HEK293 (cell line): ENCODE measurements around the gene LRSAM1.

Experiments used
- CTCF ChIA-PET: fragments of 350-600 bp; formaldehyde crosslinking; extraction: SDS; loops from one replicate; lab custom pipeline; 2021; ENCODE audit warnings: antibody characterized with exemption; lab: Yijun Ruan, JAX
- POLR2A ChIA-PET: fragments of 300-600 bp; formaldehyde crosslinking; extraction: SDS; loops from one replicate; lab custom pipeline; 2020; ENCODE audit warnings: antibody characterized with exemption, inconsistent platforms; lab: Yijun Ruan, JAX
- H3K27ac ChIP-seq: fragments of 200-500 bp; sonication (Bioruptor generic); 2 replicates; pipeline ENCODE4 v1.5.1; 2014; ENCODE audit warnings: low read depth, low read length, control low read depth, inconsistent platforms; ENCODE audit errors: extremely low read depth
- H3K36me3 ChIP-seq, 2 experiments: fragments of 200-500 bp in 1 of 2; sonication (Bioruptor generic) in 1 of 2; 1 replicate in 1 of 2; 2 replicates in 1 of 2; pipeline ENCODE4 v1.5.1; 2014 to 2017; ENCODE audit warnings: inconsistent platforms in 2 of 2, low read length in 2 of 2; ENCODE audit not compliant: control insufficient read depth in 2 of 2, insufficient read depth in 1 of 2
- H3K4me1 ChIP-seq: fragments of 200-500 bp; sonication (Bioruptor generic); 2 replicates; pipeline ENCODE4 v1.5.1; 2014; ENCODE audit warnings: mild to moderate bottlenecking, low read length, inconsistent platforms; ENCODE audit not compliant: control insufficient read depth, insufficient read depth
- H3K4me3 ChIP-seq: 2 replicates; pipeline ENCODE4 v1.5.1; 2011; ENCODE audit warnings: low read depth, mild to moderate bottlenecking, control low read depth, low read length, moderate library complexity
- H3K9me3 ChIP-seq: fragments of 200-500 bp; sonication (Bioruptor generic); 2 replicates; pipeline ENCODE4 v1.5.1; 2014; ENCODE audit warnings: low read depth, low read length, inconsistent platforms; ENCODE audit not compliant: control insufficient read depth, insufficient read depth
- BCL11A ChIP-seq: fragments of 450-650 bp; formaldehyde crosslinking; IDR thresholded peaks from 2 replicates; pipeline ENCODE4 v1.5.1; 2016; ENCODE audit warnings: low read depth, missing biosample characterization, missing genetic modification characterization
- KLF1 ChIP-seq: fragments of 450-650 bp; formaldehyde crosslinking; IDR thresholded peaks from 2 replicates; pipeline ENCODE4 v1.5.1; 2016; ENCODE audit warnings: missing biosample characterization, missing genetic modification characterization
- MYNN ChIP-seq: fragments of 450-650 bp; formaldehyde crosslinking; IDR thresholded peaks from 2 replicates; pipeline ENCODE4 v1.5.1; 2016; ENCODE audit warnings: missing biosample characterization, missing genetic modification characterization, borderline replicate concordance
- SP7 ChIP-seq: fragments of 450-650 bp; formaldehyde crosslinking; IDR thresholded peaks from 2 replicates; pipeline ENCODE4 v1.5.1; 2016; ENCODE audit warnings: missing biosample characterization, missing genetic modification characterization
- ZBTB1 ChIP-seq: fragments of 450-650 bp; formaldehyde crosslinking; IDR thresholded peaks from 2 replicates; pipeline ENCODE4 v1.5.1; 2016; ENCODE audit warnings: missing biosample characterization, missing genetic modification characterization
- ZNF121 ChIP-seq: fragments of 450-650 bp; formaldehyde crosslinking; IDR thresholded peaks from 2 replicates; pipeline ENCODE4 v1.5.1; 2016; ENCODE audit warnings: missing biosample characterization, missing genetic modification characterization
- ZNF133 ChIP-seq: fragments of 450-650 bp; formaldehyde crosslinking; IDR thresholded peaks from 2 replicates; pipeline ENCODE4 v1.5.1; 2016; ENCODE audit warnings: missing biosample characterization, missing genetic modification characterization
- ZNF138 ChIP-seq: fragments of 450-650 bp; formaldehyde crosslinking; IDR thresholded peaks from 2 replicates; pipeline ENCODE4 v1.5.1; 2016; ENCODE audit warnings: missing biosample characterization, missing genetic modification characterization, borderline replicate concordance
- ZNF140 ChIP-seq: fragments of 450-650 bp; formaldehyde crosslinking; IDR thresholded peaks from 2 replicates; pipeline ENCODE4 v1.5.1; 2016; ENCODE audit warnings: missing biosample characterization, missing genetic modification characterization
- ZNF202 ChIP-seq: fragments of 450-650 bp; formaldehyde crosslinking; IDR thresholded peaks from 2 replicates; pipeline ENCODE4 v1.5.1; 2016; ENCODE audit warnings: missing biosample characterization, missing genetic modification characterization, borderline replicate concordance
- ZNF214 ChIP-seq: fragments of 450-650 bp; formaldehyde crosslinking; IDR thresholded peaks from 2 replicates; pipeline ENCODE4 v1.5.1; 2017; ENCODE audit warnings: missing biosample characterization, mild to moderate bottlenecking, missing genetic modification characterization, borderline replicate concordance
- ZNF37A ChIP-seq: fragments of 450-650 bp; IDR thresholded peaks from 2 replicates; pipeline ENCODE4 v1.5.1; 2018; ENCODE audit warnings: missing biosample characterization, missing genetic modification characterization
- ZNF426 ChIP-seq: fragments of 450-650 bp; formaldehyde crosslinking; IDR thresholded peaks from 2 replicates; pipeline ENCODE4 v1.5.1; 2017; ENCODE audit warnings: missing biosample characterization, missing genetic modification characterization, mild to moderate bottlenecking, inconsistent platforms, moderate library complexity
- ZNF510 ChIP-seq: fragments of 450-650 bp; formaldehyde crosslinking; IDR thresholded peaks from 2 replicates; pipeline ENCODE4 v1.5.1; 2018; ENCODE audit warnings: mild to moderate bottlenecking, missing genetic modification characterization, missing biosample characterization; ENCODE audit not compliant: insufficient replicate concordance
- ZNF626 ChIP-seq: fragments of 450-650 bp; sonication (Bioruptor Pico); formaldehyde crosslinking; IDR thresholded peaks from 2 replicates; pipeline ENCODE4 v1.5.1; 2018; ENCODE audit warnings: missing biosample characterization, missing genetic modification characterization, inconsistent platforms
- ZNF664 ChIP-seq: fragments of 450-650 bp; formaldehyde crosslinking; IDR thresholded peaks from 2 replicates; pipeline ENCODE4 v1.5.1; 2016; ENCODE audit warnings: missing biosample characterization, missing genetic modification characterization
- ZNF707 ChIP-seq: fragments of 450-650 bp; formaldehyde crosslinking; IDR thresholded peaks from 2 replicates; pipeline ENCODE4 v1.5.1; 2016; ENCODE audit warnings: missing biosample characterization, missing genetic modification characterization
- ZNF792 ChIP-seq: fragments of 450-650 bp; formaldehyde crosslinking; IDR thresholded peaks from 2 replicates; pipeline ENCODE4 v1.5.1; 2016; ENCODE audit warnings: missing biosample characterization, missing genetic modification characterization
- ZNF830 ChIP-seq: fragments of 450-650 bp; IDR thresholded peaks from 2 replicates; pipeline ENCODE4 v1.5.0; 2018; ENCODE audit warnings: missing biosample characterization, missing genetic modification characterization, low read depth, mild to moderate bottlenecking, moderate library complexity
- ZNF843 ChIP-seq: fragments of 450-650 bp; formaldehyde crosslinking; IDR thresholded peaks from 2 replicates; pipeline ENCODE4 v1.5.1; 2016; ENCODE audit warnings: missing biosample characterization, missing genetic modification characterization
- TF ChIP-seq, protein P1 (sequence below): fragments of 450-650 bp; formaldehyde crosslinking; IDR thresholded peaks from 2 replicates; pipeline ENCODE4 v1.5.0; 2017; ENCODE audit warnings: missing biosample characterization, missing genetic modification characterization, borderline replicate concordance
- TF ChIP-seq, protein P2 (sequence below): fragments of 450-650 bp; formaldehyde crosslinking; IDR thresholded peaks from 2 replicates; pipeline ENCODE4 v1.5.1; 2016; ENCODE audit warnings: missing biosample characterization, missing genetic modification characterization
- TF ChIP-seq, protein P3 (sequence below): fragments of 450-650 bp; formaldehyde crosslinking; IDR thresholded peaks from 2 replicates; pipeline ENCODE4 v1.5.1; 2016; ENCODE audit warnings: missing biosample characterization, missing genetic modification characterization
- TF ChIP-seq, protein P4 (sequence below): fragments of 450-650 bp; formaldehyde crosslinking; IDR thresholded peaks from 2 replicates; pipeline ENCODE4 v1.5.1; 2016; ENCODE audit warnings: missing biosample characterization, missing genetic modification characterization

The LRSAM1 gene

DNA sequence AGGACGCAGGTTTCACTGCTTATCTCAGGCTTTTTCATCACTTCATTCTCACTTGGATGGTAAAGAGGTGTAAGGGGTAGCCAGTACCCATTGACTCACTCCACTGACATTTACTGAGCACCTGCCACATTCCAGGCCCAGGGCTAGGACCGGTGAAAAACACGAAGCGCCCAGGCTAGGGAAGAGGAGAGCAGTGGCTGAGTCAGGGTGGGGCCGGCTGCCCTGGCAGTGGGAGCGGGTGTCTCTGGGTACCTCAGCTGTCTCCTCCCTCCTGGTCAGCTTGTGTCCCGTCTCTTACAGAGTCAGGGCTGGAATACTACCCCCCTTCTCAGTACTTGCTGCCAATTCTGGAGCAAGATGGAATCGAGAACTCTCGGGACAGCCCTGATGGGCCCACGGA, 22.2 kb downstream of the LRSAM1 start:
- Histone ChIP-seq H3K27ac (no peak overlapping the region), H3K4me3 (no peak overlapping the region), H3K36me3 (peaks cover 0 to 13% of the 10 kb centered on the region in 2 experiments; a peak in 2 of 3 replicates), H3K9me3 (no peaks in the 10 kb centered on the region), H3K4me1 (no peaks in the 10 kb centered on the region)
- ChIA-PET POLR2A (interaction anchor here (0.7 to 1.8 kb wide), 2 partner anchors 17 to 22 kb away, joined by 5 to 6 read pairs; partner anchors contain the start of genes LRSAM1 and RPL12), CTCF (interaction anchor here (0.7 kb wide), 1 partner anchor 22 kb away, joined by 3 read pairs; no protein-coding TSS in a partner anchor)
- TF ChIP-seq ZNF133 (tag by site-specific recombination) (no peak), ZNF37A (tag by site-specific recombination) (no peak), ZNF843 (tag by site-specific recombination) (no peak), ZNF138 (no peak), ZNF426 (tag by site-specific recombination) (no peak)
- TF ChIP-seq, protein P1, sequence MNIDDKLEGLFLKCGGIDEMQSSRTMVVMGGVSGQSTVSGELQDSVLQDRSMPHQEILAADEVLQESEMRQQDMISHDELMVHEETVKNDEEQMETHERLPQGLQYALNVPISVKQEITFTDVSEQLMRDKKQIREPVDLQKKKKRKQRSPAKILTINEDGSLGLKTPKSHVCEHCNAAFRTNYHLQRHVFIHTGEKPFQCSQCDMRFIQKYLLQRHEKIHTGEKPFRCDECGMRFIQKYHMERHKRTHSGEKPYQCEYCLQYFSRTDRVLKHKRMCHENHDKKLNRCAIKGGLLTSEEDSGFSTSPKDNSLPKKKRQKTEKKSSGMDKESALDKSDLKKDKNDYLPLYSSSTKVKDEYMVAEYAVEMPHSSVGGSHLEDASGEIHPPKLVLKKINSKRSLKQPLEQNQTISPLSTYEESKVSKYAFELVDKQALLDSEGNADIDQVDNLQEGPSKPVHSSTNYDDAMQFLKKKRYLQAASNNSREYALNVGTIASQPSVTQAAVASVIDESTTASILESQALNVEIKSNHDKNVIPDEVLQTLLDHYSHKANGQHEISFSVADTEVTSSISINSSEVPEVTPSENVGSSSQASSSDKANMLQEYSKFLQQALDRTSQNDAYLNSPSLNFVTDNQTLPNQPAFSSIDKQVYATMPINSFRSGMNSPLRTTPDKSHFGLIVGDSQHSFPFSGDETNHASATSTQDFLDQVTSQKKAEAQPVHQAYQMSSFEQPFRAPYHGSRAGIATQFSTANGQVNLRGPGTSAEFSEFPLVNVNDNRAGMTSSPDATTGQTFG (tag by site-specific recombination), result no peak
- TF ChIP-seq, protein P2, sequence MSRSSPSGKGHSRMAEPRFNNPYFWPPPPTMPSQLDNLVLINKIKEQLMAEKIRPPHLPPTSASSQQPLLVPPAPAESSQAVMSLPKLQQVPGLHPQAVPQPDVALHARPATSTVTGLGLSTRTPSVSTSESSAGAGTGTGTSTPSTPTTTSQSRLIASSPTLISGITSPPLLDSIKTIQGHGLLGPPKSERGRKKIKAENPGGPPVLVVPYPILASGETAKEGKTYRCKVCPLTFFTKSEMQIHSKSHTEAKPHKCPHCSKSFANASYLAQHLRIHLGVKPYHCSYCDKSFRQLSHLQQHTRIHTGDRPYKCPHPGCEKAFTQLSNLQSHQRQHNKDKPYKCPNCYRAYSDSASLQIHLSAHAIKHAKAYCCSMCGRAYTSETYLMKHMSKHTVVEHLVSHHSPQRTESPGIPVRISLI (tag by site-specific recombination), result no peak

DNA sequence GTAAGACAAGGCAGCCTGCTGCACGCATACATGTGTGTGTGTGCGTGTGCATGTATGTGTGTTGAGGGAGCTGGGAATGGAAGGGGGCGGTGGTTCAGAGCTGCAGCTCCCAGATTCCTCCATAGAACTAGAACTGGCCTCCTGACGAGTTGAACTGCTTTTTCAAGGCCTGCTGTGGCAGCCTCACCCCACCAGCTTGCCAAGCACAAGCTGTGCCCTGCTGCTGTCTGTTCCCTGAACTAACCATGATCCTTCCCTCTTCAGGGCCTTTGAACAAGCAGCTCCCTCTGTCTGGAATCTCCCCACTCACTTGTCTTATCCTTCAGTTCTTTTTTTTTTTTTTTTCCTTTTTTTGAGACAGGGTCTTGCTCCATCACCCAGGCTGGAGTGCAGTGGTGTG, 22.6 kb downstream of the LRSAM1 start:
- H3K4me1 ChIP-seq, result no peaks in the 10 kb centered on the region
- H3K9me3 ChIP-seq, result no peaks in the 10 kb centered on the region
- H3K27ac ChIP-seq, result no peak overlapping the region
- CTCF ChIA-PET, result interaction anchor here (0.5 to 1.1 kb wide), 4 partner anchors 21 to 282 kb away, joined by 3 read pairs; no protein-coding TSS in a partner anchor
- no peak overlapping the region for H3K4me3 ChIP-seq
- POLR2A ChIA-PET, result interaction anchor here (0.7 to 1.8 kb wide), 2 partner anchors 17 to 22 kb away, joined by 5 to 6 read pairs; partner anchors contain the start of genes LRSAM1 and RPL12
- peaks cover 0 to 17% of the 10 kb centered on the region in 2 experiments; a peak in 2 of 3 replicates for H3K36me3 ChIP-seq
- TF ChIP-seq ZNF202 (tag by site-specific recombination) (no peak), ZNF510 (no peak), ZNF664 (no peak), ZNF121 (tag by site-specific recombination) (no peak), ZNF626 (tag by site-specific recombination) (no peak), SP7 (no peak), ZNF830 (no peak), BCL11A (tag by site-specific recombination) (no peak), ZNF707 (tag by site-specific recombination) (no peak), MYNN (tag by site-specific recombination) (no peak), KLF1 (tag by site-specific recombination) (no peak), ZNF140 (tag by site-specific recombination) (no peak), ZBTB1 (tag by site-specific recombination) (no peak), ZNF37A (tag by site-specific recombination) (no peak), ZNF214 (no peak), ZNF792 (no peak)
- TF ChIP-seq, protein P3, sequence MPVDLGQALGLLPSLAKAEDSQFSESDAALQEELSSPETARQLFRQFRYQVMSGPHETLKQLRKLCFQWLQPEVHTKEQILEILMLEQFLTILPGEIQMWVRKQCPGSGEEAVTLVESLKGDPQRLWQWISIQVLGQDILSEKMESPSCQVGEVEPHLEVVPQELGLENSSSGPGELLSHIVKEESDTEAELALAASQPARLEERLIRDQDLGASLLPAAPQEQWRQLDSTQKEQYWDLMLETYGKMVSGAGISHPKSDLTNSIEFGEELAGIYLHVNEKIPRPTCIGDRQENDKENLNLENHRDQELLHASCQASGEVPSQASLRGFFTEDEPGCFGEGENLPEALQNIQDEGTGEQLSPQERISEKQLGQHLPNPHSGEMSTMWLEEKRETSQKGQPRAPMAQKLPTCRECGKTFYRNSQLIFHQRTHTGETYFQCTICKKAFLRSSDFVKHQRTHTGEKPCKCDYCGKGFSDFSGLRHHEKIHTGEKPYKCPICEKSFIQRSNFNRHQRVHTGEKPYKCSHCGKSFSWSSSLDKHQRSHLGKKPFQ (tag by site-specific recombination), result no peak
- TF ChIP-seq, protein P4, sequence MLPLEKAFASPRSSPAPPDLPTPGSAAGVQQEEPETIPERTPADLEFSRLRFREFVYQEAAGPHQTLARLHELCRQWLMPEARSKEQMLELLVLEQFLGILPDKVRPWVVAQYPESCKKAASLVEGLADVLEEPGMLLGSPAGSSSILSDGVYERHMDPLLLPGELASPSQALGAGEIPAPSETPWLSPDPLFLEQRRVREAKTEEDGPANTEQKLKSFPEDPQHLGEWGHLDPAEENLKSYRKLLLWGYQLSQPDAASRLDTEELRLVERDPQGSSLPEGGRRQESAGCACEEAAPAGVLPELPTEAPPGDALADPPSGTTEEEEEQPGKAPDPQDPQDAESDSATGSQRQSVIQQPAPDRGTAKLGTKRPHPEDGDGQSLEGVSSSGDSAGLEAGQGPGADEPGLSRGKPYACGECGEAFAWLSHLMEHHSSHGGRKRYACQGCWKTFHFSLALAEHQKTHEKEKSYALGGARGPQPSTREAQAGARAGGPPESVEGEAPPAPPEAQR (tag by site-specific recombination), result no peak
